ENCODE data around the gene LAD1.

Gene LAD1

GRCh38 chr1:201351617-201352016, 47.5 kb downstream of the LAD1 start:
- H3K4me3 ChIP-seq (ENCODE audit: low read depth, low read length), result no peak overlapping the region

- H3K4me3 ChIP-seq (ENCODE audit: low read depth, low read length), result no peak overlapping the region
These were observed 48.2 kb downstream of the LAD1 start for GRCh38 chr1:201350884-201351283.

- H3K4me3 ChIP-seq (ENCODE audit: low read depth, low read length), result no peak overlapping the region
These were observed 48.8 kb downstream of the LAD1 start for GRCh38 chr1:201350361-201350725.

GRCh38 chr1:201349092-201349491, 50.0 kb downstream of the LAD1 start:
- no peak overlapping the region for H3K4me3 ChIP-seq (ENCODE audit: low read depth, low read length)

GRCh38 chr1:201348211-201348566, 50.9 kb downstream of the LAD1 start:
- no peak overlapping the region for H3K4me3 ChIP-seq (ENCODE audit: low read depth, low read length)

GRCh38 chr1:201347498-201348210, 51.5 kb downstream of the LAD1 start:
- no peak overlapping the region for H3K4me3 ChIP-seq (ENCODE audit: low read depth, low read length)

DNA sequence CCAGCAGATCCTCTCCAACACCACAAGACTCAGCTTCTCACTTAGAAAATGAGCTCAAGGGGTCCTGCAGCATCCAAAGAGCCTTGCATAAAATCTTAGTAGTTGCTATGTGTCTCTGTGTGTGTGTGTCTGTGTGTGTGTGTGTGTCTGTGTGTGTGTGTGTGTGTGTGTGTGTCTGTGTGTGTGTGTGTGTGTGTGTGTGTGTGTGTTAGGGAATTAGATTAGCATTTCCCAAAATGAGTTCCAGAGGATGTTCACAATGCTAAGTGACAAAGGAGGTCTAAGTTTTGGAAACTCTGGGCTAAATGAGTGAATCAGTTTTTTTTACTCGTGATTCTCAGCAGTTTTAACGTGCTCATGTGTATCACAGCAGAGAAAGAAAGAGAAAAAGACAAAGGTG, 52.1 kb downstream of the LAD1 start:
- no peak overlapping the region for H3K4me3 ChIP-seq (ENCODE audit: low read depth, low read length)

- no peak overlapping the region for H3K4me3 ChIP-seq (ENCODE audit: low read depth, low read length)
These were observed 52.7 kb downstream of the LAD1 start for GRCh38 chr1:201346337-201346939.

GRCh38 chr1:201345081-201345355, 54.1 kb downstream of the LAD1 start:
- H3K4me3 ChIP-seq (ENCODE audit: low read depth, low read length), result no peak overlapping the region

DNA sequence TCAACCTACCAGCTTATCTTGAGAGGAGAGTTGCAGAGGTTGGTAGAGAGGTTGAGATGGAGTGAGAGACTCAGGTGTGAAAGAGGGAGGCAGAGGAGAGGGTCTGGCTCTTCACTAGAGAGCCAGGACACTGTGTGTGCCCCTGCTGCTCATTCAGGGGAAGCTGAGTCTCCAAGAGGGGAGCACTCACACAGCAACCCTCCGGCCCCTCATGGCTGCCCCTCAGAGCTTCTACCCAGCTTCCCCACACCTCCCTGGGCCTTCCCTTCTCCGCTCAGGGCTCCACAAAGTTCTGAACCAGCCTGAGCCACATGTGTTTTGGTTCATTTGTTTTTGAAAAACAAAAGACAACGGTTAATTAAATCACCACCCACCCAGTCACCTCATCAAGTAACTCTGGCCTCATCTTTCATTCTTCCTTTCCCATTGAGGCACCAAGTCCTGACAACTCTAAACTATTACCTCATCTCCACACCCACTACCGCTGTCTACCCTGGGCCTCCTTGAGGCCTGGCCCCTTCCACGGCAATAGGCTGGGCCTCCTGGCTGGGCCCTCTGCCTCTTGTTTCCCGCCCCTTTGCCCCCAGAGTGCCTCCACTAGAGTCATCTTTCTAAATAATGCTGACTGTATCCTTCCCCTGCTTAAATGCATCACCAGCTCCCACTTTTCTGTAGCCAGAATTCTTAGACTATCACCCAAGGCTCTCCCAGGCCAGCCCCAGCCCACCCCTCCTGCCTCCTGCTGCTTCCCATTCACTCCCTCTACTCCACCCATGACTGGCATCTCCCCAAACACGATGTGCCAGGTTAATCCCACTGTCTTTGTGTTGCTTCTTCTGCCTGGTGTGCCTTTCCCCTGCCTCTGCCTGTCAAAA, 54.7 kb downstream of the LAD1 start:
- H3K4me3 ChIP-seq (ENCODE audit: low read depth, low read length), result no peak overlapping the region

- H3K4me3 ChIP-seq (ENCODE audit: low read depth, low read length), result no peak overlapping the region
These were observed 57.7 kb downstream of the LAD1 start for GRCh38 chr1:201341377-201341776.

- H3K4me3 ChIP-seq (ENCODE audit: low read depth, low read length), result no peak overlapping the region
These were observed 62.2 kb downstream of the LAD1 start for GRCh38 chr1:201336711-201337450.

DNA sequence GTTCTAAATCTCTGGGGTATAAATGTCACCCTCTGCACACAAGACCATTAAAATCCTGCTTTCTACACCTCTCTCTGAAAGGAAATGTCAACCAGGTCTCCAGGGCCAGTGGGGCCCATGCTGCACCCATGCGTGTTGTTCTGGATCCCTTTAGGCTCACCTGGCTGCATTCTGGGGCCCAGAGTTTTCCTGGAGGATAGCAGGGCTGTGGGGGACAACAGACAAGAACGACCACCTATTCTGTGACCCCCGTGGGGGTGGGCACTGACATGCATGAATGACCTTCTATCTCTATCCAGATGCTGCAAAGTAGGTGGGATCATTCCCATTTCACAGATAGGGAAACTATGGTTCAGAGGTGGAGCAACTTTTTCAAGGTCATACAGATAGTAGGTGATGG, 63.2 kb downstream of the LAD1 start:
- no peak overlapping the region for H3K4me3 ChIP-seq (ENCODE audit: low read depth, low read length)

DNA sequence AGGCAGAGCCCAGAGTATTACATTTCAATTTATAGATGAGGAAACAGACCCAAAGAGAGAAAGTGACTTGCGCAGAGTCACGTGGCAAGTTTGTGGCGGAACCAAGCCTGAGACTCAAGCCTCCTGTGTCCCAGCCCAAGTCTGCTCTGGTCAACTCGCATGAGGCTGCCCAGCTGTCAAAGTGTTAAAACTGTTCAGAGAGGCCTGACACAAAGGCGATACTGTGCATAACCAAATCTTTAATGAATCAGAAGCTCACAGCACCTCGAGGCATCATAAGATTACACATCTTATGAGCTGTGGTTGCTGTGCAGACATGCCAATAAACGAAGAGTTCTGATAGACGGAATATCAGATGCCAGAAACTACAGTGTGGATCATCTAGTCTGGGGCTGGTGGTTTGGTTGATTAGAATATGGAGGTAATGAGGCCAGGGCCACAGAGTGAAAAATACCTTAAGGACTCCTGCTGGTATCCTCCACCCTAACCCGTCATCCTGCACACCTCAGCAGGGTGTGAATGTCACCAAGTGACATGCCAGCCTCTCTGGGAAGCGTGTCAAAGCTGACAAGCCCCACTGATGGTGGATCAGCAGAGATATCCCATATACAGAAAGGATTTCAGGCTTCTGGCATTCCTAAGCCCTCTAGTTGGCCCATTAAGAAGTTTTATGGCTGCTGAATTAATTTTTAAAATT, 63.8 kb downstream of the LAD1 start:
- H3K4me3 ChIP-seq (ENCODE audit: low read depth, low read length), result no peak overlapping the region

- H3K4me3 ChIP-seq (ENCODE audit: low read depth, low read length), result no peak overlapping the region
These were observed 64.6 kb downstream of the LAD1 start for GRCh38 chr1:201334325-201335173.

GRCh38 chr1:201332616-201333335, 66.3 kb downstream of the LAD1 start:
- H3K4me3 ChIP-seq (ENCODE audit: low read depth, low read length), result no peak overlapping the region

DNA sequence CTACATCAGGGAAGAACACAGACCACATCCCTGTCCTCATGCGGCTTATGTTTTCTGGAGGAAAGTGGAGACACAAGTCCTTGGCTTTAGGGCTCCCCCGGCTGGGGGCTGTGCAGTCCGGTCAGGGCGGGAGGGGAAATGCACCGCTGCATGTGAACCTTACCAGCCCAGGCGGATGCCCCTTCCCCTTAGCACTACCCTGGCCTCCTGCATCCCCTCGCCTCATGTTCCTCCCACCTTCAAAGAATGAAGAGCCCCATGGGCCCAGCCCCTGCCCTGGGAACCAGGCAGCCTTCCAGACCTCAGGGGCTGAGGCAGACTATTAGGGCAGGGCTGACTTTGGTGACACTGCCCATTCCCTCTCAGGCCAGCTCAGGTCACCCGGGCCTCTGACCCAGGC, 67.1 kb downstream of the LAD1 start:
- H3K4me3 ChIP-seq (ENCODE audit: low read depth, low read length), result no peak overlapping the region

GRCh38 chr1:201331166-201331565, 68.0 kb downstream of the LAD1 start:
- H3K4me3 ChIP-seq (ENCODE audit: low read depth, low read length), result no peak overlapping the region
